GM19240 (cell line): ENCODE measurements around the gene COPS7B.

Source experiments
- DNase-seq: peaks from one replicate; pipeline ENCODE4 v3.0.0; 2011; ENCODE audit warnings: low spot score; ENCODE audit not compliant: insufficient read length

The COPS7B gene

GRCh38 chr2:231785413-231785812, 832 bp upstream of the COPS7B start:
- no peak for DNase-seq

GRCh38 chr2:231785822-231786176, 446 bp upstream of the COPS7B start:
- DNase-seq, result no peak

- DNase-seq, result no peak
Measured at GRCh38 chr2:231786917-231787292, 660 bp downstream of the COPS7B start.

GRCh38 chr2:231791107-231791506, 4.9 kb downstream of the COPS7B start:
- no peak for DNase-seq

GRCh38 chr2:231794383-231794782, 8.1 kb downstream of the COPS7B start:
- DNase-seq, result no peak

- DNase-seq, result no peak
Measured at GRCh38 chr2:231795525-231796327, 9.5 kb downstream of the COPS7B start.

GRCh38 chr2:231800493-231801091, 14.3 kb downstream of the COPS7B start:
- DNase-seq, result no peak

GRCh38 chr2:231803501-231804138, 17.4 kb downstream of the COPS7B start:
- DNase-seq, result no peak

- DNase-seq, result no peak
Measured at GRCh38 chr2:231807020-231807419, 20.8 kb downstream of the COPS7B start.

- no peak for DNase-seq
Measured at GRCh38 chr2:231810905-231811304, 24.7 kb downstream of the COPS7B start.

GRCh38 chr2:231816327-231817026, 30.2 kb downstream of the COPS7B start:
- DNase-seq, result no peak

- DNase-seq, result no peak
Measured at GRCh38 chr2:231819447-231820042, 33.3 kb downstream of the COPS7B start.

GRCh38 chr2:231820786-231821303, 34.6 kb downstream of the COPS7B start:
- DNase-seq, result no peak

- DNase-seq, result no peak
Measured at GRCh38 chr2:231821908-231822307, 35.7 kb downstream of the COPS7B start.

- DNase-seq, result no peak
Measured at GRCh38 chr2:231853105-231853504, 66.9 kb downstream of the COPS7B start.

- DNase-seq, result no peak
Measured at GRCh38 chr2:231854616-231855125, 68.4 kb downstream of the COPS7B start.

- no peak for DNase-seq
Measured at GRCh38 chr2:231856959-231857358, 70.7 kb downstream of the COPS7B start.
